22Rv1 (cell line): ENCODE data around the gene UBR2.
"Not testable (repeated sequence)": the region's sequence is repeated elsewhere in the genome, so short reads cannot be mapped to it uniquely, and the experiment has no call there.

ENCODE experiments used
- H3K27ac ChIP-seq: fragments of 450-650 bp; 2 replicates; pipeline ENCODE4 v1.5.1; 2017
- ZFX ChIP-seq: fragments of 450-650 bp; IDR thresholded peaks from 2 replicates; pipeline ENCODE4 v1.6.1; 2017; ENCODE audit warnings: antibody characterized with exemption, borderline replicate concordance
- TF ChIP-seq, protein P1 (sequence below): fragments of 450-650 bp; IDR thresholded peaks from 2 replicates; pipeline ENCODE4 v1.5.1; 2017; ENCODE audit warnings: mild to moderate bottlenecking

The UBR2 gene

DNA sequence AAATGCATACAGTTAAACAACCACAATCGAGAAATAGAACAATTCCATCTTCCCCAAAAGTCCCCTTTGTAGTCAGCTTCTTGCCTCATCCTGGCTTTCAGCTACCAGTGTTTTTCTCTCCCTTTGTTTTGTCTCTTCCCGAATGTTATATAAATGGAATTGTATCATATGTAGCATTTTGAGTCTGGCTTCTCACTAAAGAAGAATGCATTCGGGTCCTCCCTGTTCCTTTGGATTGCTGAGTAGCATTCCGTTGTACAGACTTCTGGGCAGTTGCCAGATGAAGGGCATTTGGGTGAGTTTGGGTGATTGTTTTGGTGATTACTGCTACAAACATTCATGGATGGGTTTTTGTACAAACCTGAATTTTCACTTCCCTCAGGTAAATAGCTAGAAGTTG is 130.8 kb downstream of the UBR2 start:
- no peak overlapping the region for H3K27ac ChIP-seq
- TF ChIP-seq, protein P1, sequence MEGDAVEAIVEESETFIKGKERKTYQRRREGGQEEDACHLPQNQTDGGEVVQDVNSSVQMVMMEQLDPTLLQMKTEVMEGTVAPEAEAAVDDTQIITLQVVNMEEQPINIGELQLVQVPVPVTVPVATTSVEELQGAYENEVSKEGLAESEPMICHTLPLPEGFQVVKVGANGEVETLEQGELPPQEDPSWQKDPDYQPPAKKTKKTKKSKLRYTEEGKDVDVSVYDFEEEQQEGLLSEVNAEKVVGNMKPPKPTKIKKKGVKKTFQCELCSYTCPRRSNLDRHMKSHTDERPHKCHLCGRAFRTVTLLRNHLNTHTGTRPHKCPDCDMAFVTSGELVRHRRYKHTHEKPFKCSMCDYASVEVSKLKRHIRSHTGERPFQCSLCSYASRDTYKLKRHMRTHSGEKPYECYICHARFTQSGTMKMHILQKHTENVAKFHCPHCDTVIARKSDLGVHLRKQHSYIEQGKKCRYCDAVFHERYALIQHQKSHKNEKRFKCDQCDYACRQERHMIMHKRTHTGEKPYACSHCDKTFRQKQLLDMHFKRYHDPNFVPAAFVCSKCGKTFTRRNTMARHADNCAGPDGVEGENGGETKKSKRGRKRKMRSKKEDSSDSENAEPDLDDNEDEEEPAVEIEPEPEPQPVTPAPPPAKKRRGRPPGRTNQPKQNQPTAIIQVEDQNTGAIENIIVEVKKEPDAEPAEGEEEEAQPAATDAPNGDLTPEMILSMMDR, result no peak
- no peak for TF ChIP-seq ZFX

DNA sequence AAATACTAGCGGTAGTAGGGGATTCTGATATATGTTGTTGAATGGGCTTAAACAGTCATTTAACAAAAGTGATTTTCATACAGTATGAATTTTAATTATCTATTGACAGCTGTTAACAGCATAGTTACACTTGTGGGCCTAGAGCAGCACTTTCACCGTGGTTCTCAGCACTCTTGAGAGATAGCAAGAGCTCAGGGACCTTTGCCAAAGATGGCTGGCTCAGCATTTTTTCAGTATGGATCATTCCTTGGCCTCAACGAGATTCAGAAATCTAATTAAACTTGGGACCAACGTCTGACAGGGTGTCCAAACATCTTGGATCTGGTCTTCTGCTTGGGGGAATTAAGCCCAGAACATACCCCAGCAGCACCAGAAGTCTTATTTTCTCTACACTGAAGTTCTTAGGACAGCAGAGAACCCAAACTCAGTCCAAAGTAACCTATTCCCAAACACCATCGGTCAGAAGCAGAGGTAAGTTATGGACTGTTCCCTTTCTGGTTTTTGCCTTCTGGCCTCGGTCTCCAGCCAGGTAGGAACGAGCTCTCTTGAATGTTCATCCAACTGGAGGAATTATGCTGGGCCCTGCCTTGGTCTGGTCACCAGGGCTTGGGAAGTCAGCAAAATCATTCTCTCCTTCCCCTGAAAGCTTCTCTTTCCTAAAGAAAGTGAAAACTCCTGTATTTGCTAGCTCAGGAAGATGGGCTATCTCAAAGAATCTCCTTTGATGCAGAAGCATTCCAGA is 132.9 kb downstream of the UBR2 start:
- no peak overlapping the region for H3K27ac ChIP-seq
- no peak for TF ChIP-seq ZFX
- TF ChIP-seq, protein P1, result no peak

DNA sequence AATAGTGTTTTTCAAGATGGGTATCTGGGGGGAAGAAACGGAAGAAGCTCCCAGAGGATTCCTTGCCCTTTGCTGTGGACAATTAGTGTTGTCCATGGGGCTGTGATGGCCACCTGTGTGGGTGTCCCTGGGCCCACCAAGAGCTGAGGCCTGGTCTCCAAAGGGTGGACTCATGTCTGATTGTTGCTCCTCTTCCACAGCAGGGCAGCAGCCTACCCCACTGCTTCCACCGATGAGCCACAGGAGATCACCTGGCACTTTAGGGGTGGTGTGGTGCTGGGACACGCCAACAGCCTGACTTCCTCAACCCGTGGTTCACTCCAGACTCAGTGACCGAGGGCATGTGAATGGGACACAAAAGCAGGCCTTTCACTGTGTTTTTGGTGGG is 133.4 kb downstream of the UBR2 start:
- no peak overlapping the region for H3K27ac ChIP-seq
- no peak for TF ChIP-seq ZFX
- TF ChIP-seq, protein P1, result no peak

DNA sequence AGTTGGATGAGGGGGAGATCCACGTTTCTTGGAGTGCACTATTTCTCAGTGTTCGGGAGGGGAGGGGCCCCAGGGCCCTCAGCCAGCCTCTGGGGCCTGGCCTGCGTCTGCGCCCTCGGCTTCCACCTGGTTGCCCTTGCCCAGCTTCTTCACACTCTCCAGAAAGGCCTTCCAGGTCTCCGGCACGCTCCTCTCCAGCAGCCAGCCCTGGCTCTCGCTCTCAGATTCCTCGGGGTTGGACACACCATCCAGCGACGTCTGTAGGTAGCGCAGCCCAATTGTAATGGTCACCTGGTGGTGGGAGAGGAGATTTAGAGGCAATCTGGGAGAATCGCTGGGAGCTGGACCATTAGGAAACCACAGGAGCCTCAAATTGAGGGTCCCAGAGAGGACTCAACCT is 134.4 kb downstream of the UBR2 start:
- TF ChIP-seq, protein P1, result no peak
- no peak for TF ChIP-seq ZFX
- no peak overlapping the region for H3K27ac ChIP-seq

DNA sequence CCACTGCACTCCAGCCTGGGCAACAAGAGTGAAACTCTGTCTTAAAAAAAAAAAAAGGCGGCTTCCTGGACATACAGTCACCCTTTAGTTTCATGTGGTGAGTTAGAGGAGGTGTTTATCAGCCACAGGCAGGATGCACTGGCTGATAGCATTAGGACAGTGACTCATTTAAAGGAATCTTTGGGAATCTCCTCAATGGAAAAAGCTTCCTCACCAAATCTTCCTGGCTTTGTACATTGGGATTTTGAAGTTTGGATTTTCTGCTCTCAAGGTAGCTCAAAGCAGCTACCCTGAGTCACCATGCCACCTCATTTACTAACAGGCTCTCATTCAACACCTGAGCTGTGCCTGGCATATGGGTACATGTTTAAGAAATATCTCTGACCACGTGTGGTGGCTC is 138.4 kb downstream of the UBR2 start:
- no peak overlapping the region for H3K27ac ChIP-seq
- TF ChIP-seq, protein P1, result no peak
- TF ChIP-seq ZFX, result no peak

DNA sequence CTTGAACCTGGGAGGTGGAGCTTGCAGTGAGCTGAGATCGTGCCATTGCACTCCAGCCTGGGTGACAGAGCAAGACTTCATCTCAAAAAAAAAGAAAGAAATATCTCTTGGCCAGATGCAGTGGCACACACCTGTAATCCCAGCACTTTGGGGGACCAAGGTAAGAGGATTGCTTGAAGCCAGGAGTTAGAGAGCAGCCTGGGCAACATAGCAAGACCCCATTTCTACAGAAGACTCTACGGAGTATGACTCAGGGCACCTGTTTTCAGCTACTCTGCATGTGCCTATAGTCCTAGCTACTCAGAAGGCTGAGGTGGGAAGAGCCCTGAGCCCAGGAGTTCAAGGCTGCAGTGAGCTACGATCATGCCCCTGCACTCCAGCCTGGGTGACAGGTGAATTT is 139.0 kb downstream of the UBR2 start:
- H3K27ac ChIP-seq, result not testable (repeated sequence)

DNA sequence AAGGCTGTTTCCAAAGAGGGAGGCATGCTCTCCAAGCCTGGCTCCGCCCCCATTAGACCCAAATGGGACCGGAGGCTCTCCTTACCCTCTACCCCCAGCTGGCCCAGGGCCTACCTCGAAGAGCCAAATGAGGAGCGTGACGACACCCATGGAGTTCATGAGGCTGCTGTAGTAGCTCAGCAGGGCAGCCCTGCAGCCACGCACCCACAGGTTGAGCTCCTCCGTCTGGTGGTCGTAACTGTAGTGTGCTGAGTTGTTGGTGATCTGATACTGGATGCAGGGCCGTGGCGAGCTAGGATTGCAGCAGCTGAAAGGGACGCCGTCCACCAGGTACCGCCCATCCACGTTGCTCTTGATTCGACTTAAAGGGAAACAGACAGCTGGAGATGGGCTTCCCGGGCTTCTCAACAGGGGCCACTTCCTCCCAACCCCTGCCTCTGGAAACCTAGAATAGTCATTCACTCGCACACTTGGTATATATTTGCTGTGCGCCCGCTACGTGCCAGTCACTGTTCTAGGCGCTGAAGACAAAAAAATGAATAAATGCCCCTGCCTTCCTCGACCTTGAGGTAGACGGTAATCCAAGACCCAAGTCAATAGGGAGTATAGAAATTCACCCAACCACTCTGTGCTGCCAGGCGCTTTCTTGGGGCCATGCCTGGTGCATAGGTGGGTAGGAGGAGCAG is 140.6 kb downstream of the UBR2 start:
- TF ChIP-seq ZFX, result no peak
- TF ChIP-seq, protein P1, result no peak
- peak overlapping the region; percentile 43 for H3K27ac ChIP-seq

DNA sequence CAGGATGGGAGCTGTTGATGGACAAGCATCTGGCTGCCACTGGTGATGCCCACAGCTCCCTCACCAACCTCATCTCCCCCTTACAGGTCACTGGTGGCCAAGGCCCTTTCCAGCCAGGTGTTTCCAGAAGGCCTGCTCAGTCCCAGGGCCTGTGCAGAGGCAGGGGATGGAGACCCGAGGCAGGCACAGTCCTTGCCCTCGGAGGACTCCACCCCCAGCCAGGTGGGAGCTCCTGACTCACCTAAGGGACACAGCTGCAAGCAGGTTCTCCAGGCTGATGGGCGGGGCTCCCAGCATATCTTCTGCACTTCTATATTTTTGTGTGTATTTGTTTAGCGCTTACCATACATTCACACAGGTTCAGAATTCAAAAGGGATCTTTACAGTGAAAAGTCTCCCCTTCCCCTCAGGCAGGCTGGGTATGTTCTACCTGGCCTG is 141.1 kb downstream of the UBR2 start:
- H3K27ac ChIP-seq, result peak overlapping the region; percentile 43
- TF ChIP-seq ZFX, result no peak
- TF ChIP-seq, protein P1, result no peak
